Stimulated activated CD4-positive, alpha-beta T cell treated with anti-CD3 and anti-CD28 coated beads, Interleukin-1b, Interleukin-23, amount 100 ng/mL, for 24 hours (primary cell): ENCODE data around the gene COL4A6.

Experiments used
- DNase-seq, 4 experiments: peaks; one replicate each; pipeline ENCODE4 v3.0.0-alpha.2; 2020; ENCODE audit warnings: low read depth in 4 of 4, low spot score in 1 of 4

COL4A6 gene

GRCh38 chrX:108160309-108160708, 277.9 kb downstream of the COL4A6 start:
- no peak for DNase-seq

- no peak for DNase-seq
Observed at GRCh38 chrX:108159028-108159670, 279.1 kb downstream of the COL4A6 start.

GRCh38 chrX:108157628-108158027, 280.6 kb downstream of the COL4A6 start:
- no peak for DNase-seq

GRCh38 chrX:108156934-108157466, 281.2 kb downstream of the COL4A6 start:
- no peak for DNase-seq

GRCh38 chrX:108156082-108156481, 282.1 kb downstream of the COL4A6 start:
- no peak for DNase-seq

GRCh38 chrX:108148524-108148923, 289.7 kb downstream of the COL4A6 start:
- no peak for DNase-seq

GRCh38 chrX:108138814-108139702, 299.2 kb downstream of the COL4A6 start:
- DNase-seq = no peak

- no peak for DNase-seq
Observed at GRCh38 chrX:108134724-108135123, 303.5 kb downstream of the COL4A6 start.

- DNase-seq = no peak
Observed at GRCh38 chrX:108132876-108133275, 305.3 kb downstream of the COL4A6 start.

GRCh38 chrX:108132034-108132433, 306.2 kb downstream of the COL4A6 start:
- no peak for DNase-seq

GRCh38 chrX:108131471-108131870, 306.8 kb downstream of the COL4A6 start:
- no peak for DNase-seq

GRCh38 chrX:108130889-108131288, 307.3 kb downstream of the COL4A6 start:
- no peak for DNase-seq

- DNase-seq = no peak
Observed at GRCh38 chrX:108127152-108127551, 311.1 kb downstream of the COL4A6 start.

- DNase-seq = no peak
Observed at GRCh38 chrX:108126661-108127060, 311.6 kb downstream of the COL4A6 start.

GRCh38 chrX:108123591-108124366, 314.4 kb downstream of the COL4A6 start:
- no peak for DNase-seq

- DNase-seq = no peak
Observed at GRCh38 chrX:108122748-108123147, 315.5 kb downstream of the COL4A6 start.

GRCh38 chrX:108121291-108121690, 316.9 kb downstream of the COL4A6 start:
- no peak for DNase-seq

GRCh38 chrX:108117988-108118387, 320.2 kb downstream of the COL4A6 start:
- no peak for DNase-seq

- no peak for DNase-seq
Observed at GRCh38 chrX:108114541-108114940, 323.7 kb downstream of the COL4A6 start.
